Measurements from ENCODE around the gene GALNTL6. TPM values are rescaled to one million over a fixed set of nuclear protein-coding genes. Genes with fewer than 3 reads are reported as not detected.

GALNTL6 gene
- total and polyA plus RNA-seq, 9 of the 15 experiments (the other 6 are each of a cell fraction or from before 2014, with no cell fraction given), result 0.18 to 0.50 (median 0.29) TPM

- TF ChIP-seq ATF3 (IDR thresholded peaks at IDR 0.05), result peak; percentile 86
- no peak for TF ChIP-seq ATF3 (CRISPR knock-in tag; conservative IDR thresholded peaks at IDR 0.05)
- no peak for TF ChIP-seq PHF8 (IDR thresholded peaks at IDR 0.05; ENCODE audit: borderline replicate concordance, low read length)
- peak; percentile 84 for TF ChIP-seq JUND (IDR thresholded peaks at IDR 0.05; ENCODE audit: borderline replicate concordance, low read depth, low read length)
- TF ChIP-seq JUND (tag; IDR thresholded peaks at IDR 0.05; ENCODE audit: borderline replicate concordance, low read depth, low read length), result peak; percentile 85; the same call in 2 of the 3 replicates
- TF ChIP-seq ZSCAN32 (CRISPR knock-in tag; IDR thresholded peaks at IDR 0.05), result no peak
- no peak for TF ChIP-seq PCBP2 (IDR thresholded peaks at IDR 0.05; ENCODE audit: low read depth, low read length, poor library complexity, severe bottlenecking)
- no peak for TF ChIP-seq ZNF384 (IDR thresholded peaks at IDR 0.05; ENCODE audit: low read depth, low read length)
- no peak for TF ChIP-seq ZNF140 (CRISPR knock-in tag; IDR thresholded peaks at IDR 0.05)
- no peak for TF ChIP-seq ZNF398 (CRISPR knock-in tag; IDR thresholded peaks at IDR 0.05)
- TF ChIP-seq SMARCA4 (IDR thresholded peaks at IDR 0.05), result peak; percentile 93
- no peak for TF ChIP-seq SMAD4 (CRISPR knock-in tag; conservative IDR thresholded peaks at IDR 0.05)
- no peak for TF ChIP-seq TSC22D4 (tag; IDR thresholded peaks at IDR 0.05)
- no peak for TF ChIP-seq ELF1 (tag; IDR thresholded peaks at IDR 0.05)
- no peak for TF ChIP-seq SIN3B (IDR thresholded peaks at IDR 0.05; ENCODE audit: low read depth)
- TF ChIP-seq CBX2 (IDR thresholded peaks at IDR 0.05; ENCODE audit: insufficient read depth, low read length, poor library complexity, severe bottlenecking), result no peak
- no peak for TF ChIP-seq ZNF445 (CRISPR knock-in tag; IDR thresholded peaks at IDR 0.05; ENCODE audit: low read depth)
- no peak for TF ChIP-seq NR0B1 (IDR thresholded peaks at IDR 0.05; ENCODE audit: partially characterized antibody)
- TF ChIP-seq TCF7L2 (IDR thresholded peaks at IDR 0.05; ENCODE audit: low read depth, low read length), result no peak
- no peak for TF ChIP-seq U2AF1 (optimal IDR thresholded peaks at IDR 0.05; ENCODE audit: low read depth, low read length)
- TF ChIP-seq NEUROD1 (IDR thresholded peaks at IDR 0.05; ENCODE audit: borderline replicate concordance, low read depth, low read length, partially characterized antibody), result no peak
- TF ChIP-seq EHMT2 (IDR thresholded peaks at IDR 0.05), result no peak
- no peak for TF ChIP-seq MYNN (IDR thresholded peaks at IDR 0.05)
- TF ChIP-seq MYNN (CRISPR knock-in tag; IDR thresholded peaks at IDR 0.05), result no peak
- TF ChIP-seq RFX7 (CRISPR knock-in tag; IDR thresholded peaks at IDR 0.05), result no peak
- TF ChIP-seq, protein P1, sequence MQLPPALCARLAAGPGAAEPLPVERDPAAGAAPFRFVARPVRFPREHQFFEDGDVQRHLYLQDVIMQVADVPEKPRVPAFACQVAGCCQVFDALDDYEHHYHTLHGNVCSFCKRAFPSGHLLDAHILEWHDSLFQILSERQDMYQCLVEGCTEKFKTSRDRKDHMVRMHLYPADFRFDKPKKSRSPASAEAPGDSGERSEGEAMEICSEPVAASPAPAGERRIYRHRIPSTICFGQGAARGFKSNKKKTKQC (CRISPR knock-in tag; IDR thresholded peaks at IDR 0.05), result no peak
Measured at GRCh38 chr4:172143605-172144314, 330.6 kb downstream of the GALNTL6 start (continued).

Data from K562 (cell line).